GM18517 (cell line): ENCODE measurements around the gene AXIN1.

Experiments used
- ATAC-seq: cut with Tn5 transposase; IDR thresholded peaks from one replicate; pipeline ENCODE4 v1.9.1; 2021; ENCODE audit warnings: mild to moderate bottlenecking, moderate library complexity; ENCODE audit not compliant: unreplicated experiment

The AXIN1 gene

DNA sequence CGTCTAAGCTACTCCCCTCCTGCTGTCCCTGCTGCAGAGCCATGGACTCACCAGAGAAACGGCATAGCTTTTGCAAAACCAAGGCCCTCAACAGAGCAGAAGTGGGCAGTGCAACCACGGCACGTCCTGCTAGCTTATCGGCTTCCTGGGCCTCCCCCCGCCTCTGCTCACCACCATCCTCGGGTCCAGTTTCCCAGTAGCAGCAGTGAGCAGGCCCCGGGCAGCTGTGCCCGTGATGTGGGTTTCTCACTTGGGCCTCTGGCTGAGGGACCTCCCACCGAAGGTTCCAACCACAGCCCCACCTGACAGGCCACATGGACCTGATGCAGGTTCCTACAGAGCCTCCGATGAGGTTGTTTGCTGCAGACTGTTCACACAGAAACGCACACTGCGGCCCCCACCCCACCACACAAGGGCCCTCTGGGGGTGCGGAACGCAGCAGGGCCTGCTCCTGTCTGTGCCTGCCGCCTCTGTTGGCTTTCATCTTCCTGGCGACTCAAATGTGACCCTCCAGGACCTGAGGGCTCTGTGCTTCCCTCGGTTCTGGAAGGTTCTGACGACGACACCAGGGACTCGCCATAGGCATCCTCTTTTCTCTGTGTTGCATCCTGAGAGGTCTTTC is 44.7 kb downstream of the AXIN1 start:
- no peak for ATAC-seq

DNA sequence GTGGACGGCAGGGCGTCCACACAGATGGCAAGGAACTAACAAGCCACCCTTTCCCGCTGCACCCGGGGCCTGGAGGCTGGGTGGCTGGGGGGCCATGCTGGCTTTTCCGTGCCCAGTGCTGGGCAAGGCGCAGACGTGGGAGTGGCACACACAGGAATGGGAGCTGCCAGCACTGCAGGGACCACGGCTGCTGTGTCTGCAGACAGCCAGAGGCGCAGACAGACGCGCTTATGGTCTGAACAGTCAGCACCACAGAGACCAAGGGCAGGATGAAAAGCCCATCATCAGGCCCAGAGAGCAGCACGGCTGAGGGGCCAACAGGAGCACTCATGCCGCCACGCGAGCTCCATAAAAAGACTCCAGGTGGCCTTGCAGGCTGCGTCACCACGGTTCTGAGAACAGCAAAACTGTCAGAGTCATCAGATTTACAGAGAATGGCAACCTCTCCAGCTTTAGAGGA is 45.6 kb downstream of the AXIN1 start:
- ATAC-seq: no peak

- ATAC-seq: no peak
Measured at GRCh38 chr16:305916-306626, 46.5 kb downstream of the AXIN1 start.

DNA sequence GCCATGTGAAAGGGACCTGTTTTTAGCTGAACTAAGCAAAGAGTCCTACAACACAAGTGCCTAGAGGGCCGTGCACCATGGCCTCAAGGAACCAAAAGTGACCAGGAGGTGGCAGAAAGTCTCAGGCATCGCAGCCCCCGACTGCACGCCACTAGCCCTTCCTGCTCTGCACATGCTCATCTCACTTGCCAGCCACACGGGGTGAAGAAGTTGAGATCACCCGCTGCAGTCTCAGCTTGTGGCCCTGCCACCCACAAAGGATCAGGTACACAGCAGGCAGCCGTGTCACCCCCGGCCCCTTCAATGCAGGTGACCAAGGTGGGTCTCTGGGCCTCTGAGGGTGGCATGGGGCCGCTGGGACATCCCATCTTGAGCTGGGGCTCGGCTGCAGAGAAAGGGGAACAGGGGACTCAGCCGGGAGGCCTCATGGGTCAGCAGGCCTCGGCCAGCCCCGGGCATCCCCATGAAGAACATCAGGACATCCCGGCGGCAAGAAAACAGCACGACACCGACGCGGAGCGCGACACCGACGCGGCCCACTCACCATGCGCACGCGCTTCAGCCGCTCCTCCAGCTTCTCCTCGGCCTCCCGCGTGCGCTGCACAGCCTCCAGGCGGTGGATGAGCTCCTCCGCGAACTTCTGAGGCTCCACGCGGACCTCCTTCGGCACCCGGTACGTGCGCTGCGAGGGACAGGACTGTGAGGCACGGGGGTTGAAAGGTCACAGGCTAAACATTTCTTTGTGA is 48.6 kb downstream of the AXIN1 start:
- no peak for ATAC-seq

GRCh38 chr16:301950-302349 is 50.6 kb downstream of the AXIN1 start:
- no peak for ATAC-seq

GRCh38 chr16:301235-301634 is 51.3 kb downstream of the AXIN1 start:
- ATAC-seq: no peak

GRCh38 chr16:297832-298231 is 54.7 kb downstream of the AXIN1 start:
- no peak for ATAC-seq

DNA sequence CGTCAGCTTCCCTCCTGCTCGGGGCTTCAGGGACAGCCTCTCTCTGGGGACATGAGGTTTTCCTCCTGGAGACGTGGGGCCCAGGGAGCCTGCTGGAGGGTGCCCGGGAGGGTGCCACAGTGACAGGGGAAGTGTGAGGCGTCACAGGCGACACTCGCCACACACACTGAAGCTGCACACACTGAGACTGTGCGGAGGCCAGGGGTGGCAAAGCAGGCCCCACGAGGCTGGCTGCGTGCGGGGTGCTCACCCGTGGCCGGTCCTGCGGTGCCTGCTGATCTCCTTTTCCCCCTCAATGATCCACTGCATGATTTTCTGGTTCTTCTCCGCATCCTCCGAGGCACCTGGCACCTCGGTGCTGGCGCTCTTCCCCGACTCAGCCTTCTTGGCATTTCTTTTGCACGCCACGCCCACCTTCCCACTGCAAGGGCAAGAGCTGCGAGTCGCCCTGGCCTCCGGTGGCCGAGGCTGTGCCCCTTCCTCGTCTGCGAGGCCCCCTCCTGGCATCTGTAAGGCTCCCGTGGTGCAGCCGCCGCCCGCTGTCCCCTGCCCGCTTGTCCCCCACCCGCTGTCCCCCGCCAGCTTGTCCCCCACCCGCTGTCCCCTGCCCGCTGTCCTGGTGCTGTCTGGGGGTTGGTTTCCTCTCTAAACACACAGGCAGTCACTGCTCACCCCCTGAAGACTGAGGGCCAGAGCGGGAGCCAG is 55.6 kb downstream of the AXIN1 start:
- ATAC-seq: no peak

DNA sequence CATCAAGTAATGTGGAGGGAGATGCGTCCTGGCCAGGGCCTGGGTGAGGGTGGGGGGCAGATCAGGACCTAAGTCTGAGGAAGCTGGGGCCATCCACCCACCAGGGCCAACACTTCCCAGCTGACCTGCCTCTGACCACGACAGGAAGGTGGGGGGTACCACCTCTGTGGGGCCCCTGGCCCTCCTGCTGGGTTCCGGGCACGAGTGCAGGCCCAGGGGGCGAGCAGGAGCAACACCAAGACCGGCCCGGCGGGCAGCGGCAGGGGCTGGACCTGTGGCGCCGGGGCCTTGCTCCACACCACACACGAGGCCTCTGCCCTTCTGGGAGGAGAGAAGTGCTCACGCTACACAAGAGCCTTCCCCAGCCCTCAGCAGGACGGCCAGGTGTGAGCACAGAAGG is 56.2 kb downstream of the AXIN1 start:
- no peak for ATAC-seq

GRCh38 chr16:293043-293775 is 59.3 kb downstream of the AXIN1 start:
- no peak for ATAC-seq

DNA sequence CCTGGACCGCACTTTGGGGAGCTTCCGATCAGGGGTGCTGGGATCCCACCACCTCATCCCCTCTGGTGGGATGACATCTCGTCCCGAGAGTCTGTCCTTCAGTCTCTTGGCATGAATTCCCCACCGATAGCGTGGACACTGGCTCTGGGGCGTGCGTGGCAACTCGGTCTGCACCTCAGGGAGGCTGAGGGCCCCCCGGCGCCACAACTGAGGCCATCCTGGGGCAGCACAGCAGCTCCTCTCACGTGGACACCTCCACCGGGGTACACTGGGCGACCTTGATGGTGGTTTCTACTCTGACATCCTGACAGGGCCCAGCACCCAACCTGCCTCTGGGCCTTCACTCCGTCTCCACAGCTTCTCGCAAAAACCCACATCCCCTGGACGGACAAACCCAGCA is 61.0 kb downstream of the AXIN1 start:
- ATAC-seq: no peak

DNA sequence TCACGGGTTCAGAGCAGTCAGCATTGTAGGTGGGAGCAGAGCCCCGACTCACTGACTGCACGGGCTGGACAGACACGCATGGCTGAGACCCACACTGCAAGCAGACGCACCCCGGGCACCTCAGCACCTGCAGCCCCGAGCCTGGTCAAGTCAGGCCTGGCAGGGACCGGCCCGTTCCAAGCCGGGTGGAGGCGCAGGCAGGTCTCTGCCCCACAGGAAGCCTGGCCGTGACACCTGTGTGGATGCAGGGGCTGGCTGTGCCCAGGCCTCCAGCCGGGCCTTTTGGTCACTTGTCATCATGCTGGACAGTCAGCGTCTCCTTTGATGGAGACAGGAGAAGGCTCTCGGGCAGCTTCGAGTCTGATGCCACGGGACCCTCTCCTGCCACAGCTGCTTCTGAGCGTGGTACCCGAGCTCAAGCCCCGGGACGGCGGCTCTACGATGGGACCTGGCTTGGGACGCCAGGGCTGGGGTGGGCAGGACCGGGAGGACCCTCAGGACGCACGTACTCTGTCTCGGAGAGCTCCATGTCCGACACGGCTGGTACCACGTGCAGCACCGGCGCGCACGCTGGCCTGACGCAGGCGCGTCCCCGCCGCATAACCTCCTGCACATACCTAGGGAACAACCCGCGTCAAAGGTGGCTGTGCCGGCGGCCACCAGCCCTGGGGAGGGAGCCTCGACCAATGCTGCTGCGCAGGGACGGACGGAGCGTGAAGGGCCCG is 61.7 kb downstream of the AXIN1 start:
- no peak for ATAC-seq

DNA sequence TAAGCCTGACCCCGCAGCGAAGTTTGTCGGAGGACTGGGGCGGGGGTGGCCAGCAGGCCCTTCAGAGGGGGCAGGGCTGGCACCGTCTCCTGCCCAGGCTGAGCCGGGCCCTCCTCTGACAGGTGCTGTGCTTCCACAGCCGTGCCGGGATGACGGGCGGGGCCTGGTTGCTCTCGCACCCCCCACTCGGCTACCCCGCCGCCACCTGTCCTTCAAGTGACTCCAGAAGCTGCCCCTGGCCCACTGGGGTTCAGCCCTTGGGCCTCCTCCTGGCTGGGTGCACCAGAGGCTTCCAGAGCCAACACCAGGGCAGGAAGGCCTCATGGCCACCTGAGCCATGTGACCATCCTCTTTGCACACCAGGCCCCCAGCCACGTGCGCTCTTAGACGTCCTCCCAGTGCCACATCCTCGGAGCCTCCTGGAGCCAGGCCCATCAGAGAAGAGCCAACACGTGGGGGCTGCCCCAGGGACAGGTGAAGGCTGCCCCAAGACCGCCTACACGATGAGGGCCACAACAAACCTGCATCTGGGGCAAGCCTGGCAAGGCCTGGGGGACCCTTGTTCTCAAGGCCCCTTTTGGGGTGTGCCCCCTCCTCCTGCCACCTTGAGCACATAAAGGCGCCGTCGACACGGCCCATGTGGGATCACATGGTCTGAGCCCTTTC is 62.4 kb downstream of the AXIN1 start:
- no peak for ATAC-seq

DNA sequence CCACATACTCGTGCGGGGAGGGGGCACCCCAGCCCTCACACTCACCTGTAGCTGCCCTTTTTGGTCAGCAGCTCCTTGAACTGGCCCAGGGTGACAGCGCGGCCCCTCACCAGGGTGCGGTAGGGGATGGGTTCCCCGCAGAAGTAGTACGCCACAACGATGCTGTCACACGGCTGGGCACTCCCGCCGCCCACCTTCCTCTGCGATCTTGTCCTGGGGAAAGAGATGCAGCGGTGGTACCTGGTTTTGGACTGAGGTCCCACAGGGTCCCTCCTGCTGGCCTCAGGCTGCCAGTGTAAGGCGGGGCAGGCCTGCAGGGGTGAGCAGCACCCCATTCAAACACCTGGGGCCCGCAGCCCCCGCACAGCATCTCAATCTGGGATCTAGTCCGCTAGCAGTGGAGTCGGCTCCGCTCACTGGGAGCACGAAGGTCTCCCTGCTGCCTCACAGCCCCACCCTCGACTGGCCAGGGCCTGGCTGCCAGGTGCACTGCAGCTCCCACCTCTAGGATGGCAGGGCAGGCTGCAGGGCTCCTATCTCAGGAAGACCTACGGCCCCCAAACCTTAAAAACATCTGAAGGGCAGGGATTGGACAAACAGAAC is 63.0 kb downstream of the AXIN1 start:
- no peak for ATAC-seq

DNA sequence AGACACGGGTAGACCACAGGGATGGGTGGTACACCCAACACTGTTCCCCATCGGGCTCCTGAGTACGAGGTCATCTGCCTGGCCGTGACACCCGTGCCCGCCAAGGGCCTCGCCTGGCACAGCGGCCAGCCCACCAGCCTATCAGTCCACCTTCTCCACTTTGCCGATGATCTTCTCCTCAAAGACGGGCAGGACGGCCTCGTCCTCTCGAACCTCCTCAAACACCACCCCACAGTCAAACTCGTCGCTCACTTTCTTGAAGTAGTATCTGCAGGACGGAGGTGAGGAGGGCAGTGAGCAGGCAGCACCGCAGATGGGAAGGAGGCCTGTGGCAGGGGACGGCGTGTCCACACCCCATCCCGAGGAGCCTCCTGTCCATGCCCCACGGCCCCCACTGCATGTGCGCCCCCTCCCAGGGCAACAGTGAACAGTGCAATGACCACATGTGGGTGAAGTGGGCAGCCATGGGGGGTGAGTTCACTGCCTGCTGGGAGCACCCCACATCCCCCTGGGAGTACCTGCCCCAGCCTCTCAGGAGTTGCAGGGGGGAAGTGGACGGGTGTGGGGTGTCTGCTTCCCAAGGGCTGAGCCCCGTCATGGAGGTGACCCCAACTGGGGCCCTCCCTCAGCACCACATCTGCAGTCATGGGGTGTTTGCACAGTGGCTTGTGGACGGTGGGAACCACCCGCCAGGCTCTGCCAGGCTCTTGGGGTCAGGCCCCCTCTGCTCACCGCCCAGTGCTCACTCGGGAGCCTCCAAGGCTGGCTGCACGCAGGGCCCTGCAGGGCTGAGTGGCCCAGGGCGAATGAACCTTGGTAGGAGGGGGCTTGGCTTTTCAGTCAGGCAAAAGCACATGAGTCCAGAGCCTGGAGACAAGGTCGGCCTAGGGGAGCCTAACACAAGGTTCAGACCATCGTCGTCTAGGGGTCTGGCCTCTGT is 64.3 kb downstream of the AXIN1 start:
- ATAC-seq: no peak

DNA sequence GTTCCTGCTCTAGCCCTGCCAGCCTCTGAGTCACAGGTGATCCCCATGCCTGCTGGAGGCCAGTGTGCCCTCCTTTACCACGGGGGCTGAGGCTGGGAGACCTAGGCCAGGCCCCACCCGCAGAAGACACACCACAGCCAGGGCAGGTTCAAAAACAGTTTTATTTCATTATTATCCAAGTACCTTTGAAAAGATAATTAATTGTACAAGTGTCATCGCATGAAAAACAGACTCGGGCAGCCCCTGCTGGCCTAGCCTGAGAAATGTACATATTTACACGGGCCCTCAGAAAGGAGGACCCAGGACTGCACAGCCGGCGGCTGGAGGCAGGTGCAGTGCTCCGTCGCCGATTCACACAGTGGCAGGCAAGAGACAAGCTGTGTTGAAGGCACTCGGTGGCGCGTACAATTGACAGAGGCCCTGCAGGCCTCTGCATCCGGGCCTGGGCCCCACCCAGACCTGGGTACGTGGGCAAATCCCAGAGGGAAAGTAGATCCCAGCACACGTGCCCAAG is 65.2 kb downstream of the AXIN1 start:
- ATAC-seq: no peak

DNA sequence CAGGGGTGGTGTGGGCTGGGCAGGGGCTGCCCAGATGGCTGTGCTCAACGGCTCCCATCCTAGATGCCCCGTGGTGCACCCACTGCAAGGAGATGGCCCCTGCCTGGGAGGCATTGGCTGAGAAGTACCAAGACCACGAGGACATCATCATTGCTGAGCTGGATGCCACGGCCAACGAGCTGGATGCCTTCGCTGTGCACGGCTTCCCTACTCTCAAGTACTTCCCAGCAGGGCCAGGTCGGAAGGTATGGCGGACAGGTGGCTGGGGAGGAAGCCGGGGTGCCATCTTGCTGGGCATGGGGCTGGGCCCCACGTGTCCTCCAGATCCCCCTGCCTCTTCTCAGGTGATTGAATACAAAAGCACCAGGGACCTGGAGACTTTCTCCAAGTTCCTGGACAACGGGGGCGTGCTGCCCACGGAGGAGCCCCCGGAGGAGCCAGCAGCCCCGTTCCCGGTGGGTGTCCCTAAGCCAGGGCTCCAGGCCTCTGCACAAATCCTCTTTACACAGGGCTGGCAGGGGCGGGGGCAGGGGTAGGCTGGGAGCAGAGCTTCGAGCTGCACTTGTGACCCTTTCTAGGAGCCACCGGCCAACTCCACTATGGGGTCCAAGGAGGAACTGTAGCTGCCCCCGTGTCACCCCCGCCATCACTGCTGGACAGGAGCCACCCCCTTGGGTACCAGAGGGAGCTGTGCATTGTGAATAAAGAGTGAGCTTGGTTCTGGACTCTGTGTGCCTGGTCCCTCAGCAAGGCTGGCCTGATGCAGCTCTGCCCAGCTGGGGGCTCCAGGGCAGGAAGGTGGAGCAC is 65.8 kb downstream of the AXIN1 start:
- no peak for ATAC-seq
